GM12878 (cell line): ENCODE measurements around the gene SLC9C1. TPM values are rescaled to one million over a fixed set of nuclear protein-coding genes. Genes with fewer than 3 reads are reported as not detected.

Experiments
- ATAC-seq: fragments of 200-7000 bp; cut with Tn5 transposase; 3 replicates; pipeline ENCODE4 v1.9.1; 2020; ENCODE audit warnings: mild to moderate bottlenecking, moderate library complexity
- BruUV-seq: library from RNA; stranded (reverse); fragments of 400-500 nt; replicated peaks from 2 replicates; lab custom pipeline; 2021; lab: Mats Ljungman, UMichigan
- CTCF ChIA-PET: fragments of 300-600 bp; sonication (Branson Sonifier 250); formaldehyde crosslinking; extraction: SDS; loops from one replicate; lab custom pipeline; 2021; ENCODE audit warnings: inconsistent platforms; lab: Yijun Ruan, JAX
- POLR2A ChIA-PET: fragments of 350-600 bp; formaldehyde crosslinking; extraction: SDS; loops from one replicate; lab custom pipeline; 2021; ENCODE audit warnings: inconsistent platforms; lab: Charles Lee
- RAD21 ChIA-PET: fragments of 300-600 bp; sonication (Branson Sonifier 250); formaldehyde crosslinking; loops from one replicate; lab custom pipeline; 2023; ENCODE audit warnings: antibody characterized with exemption; ENCODE audit not compliant: unreplicated experiment; lab: Charles Lee
- SMC1A ChIA-PET: fragments of 300-600 bp; sonication (Branson Sonifier 250); formaldehyde crosslinking; loops from one replicate; lab custom pipeline; 2023; ENCODE audit not compliant: unreplicated experiment, uncharacterized antibody; lab: Charles Lee
- DNase-seq: peaks from one replicate; pipeline ENCODE4 v3.0.0-alpha.2; 2011; ENCODE audit warnings: low read depth, low spot score
- FAIRE-seq: peaks from 3 replicates; lab custom pipeline; 2011; peaks lifted over from hg19 to GRCh38; lab: Jason Lieb, UNC
- H2AFZ ChIP-seq: 2 replicates; pipeline ENCODE4 v1.6.0; 2011; ENCODE audit warnings: low read depth, low read length, control low read depth; ENCODE audit not compliant: control insufficient read depth
- H3K27ac ChIP-seq: 2 replicates; pipeline ENCODE4 v1.5.1; 2011; ENCODE audit warnings: control low read depth; ENCODE audit not compliant: control insufficient read depth, insufficient read depth
- H3K27me3 ChIP-seq, 2 experiments: replicated peaks in 1 of 2; 2 replicates each; pipeline versions ENCODE4 v1.6.0 to v1.6.1; 2011; ENCODE audit warnings: low read length in 1 of 2; ENCODE audit not compliant: control insufficient read depth in 2 of 2, insufficient read depth in 2 of 2
- H3K36me3 ChIP-seq, 2 experiments: 2 replicates each; pipeline ENCODE4 v1.5.1; 2011; ENCODE audit warnings: low read length in 1 of 2; ENCODE audit not compliant: control insufficient read depth in 2 of 2, insufficient read depth in 2 of 2
- H3K4me1 ChIP-seq: 2 replicates; pipeline ENCODE4 v1.6.1; 2011; ENCODE audit warnings: mild to moderate bottlenecking, low read length, moderate library complexity, mixed read lengths; ENCODE audit not compliant: control insufficient read depth, insufficient read depth
- H3K4me2 ChIP-seq: 2 replicates; pipeline ENCODE4 v1.6.0; 2011; ENCODE audit warnings: control low read depth; ENCODE audit not compliant: control insufficient read depth, insufficient read depth
- H3K4me3 ChIP-seq: fragments of 200-600 bp; sonication (generic); 2 replicates; pipeline ENCODE4 v1.5.1; 2016
- H3K79me2 ChIP-seq: 2 replicates; pipeline ENCODE4 v1.6.0; 2011; ENCODE audit warnings: low read length; ENCODE audit not compliant: control insufficient read depth, insufficient read depth
- H3K9ac ChIP-seq: 2 replicates; pipeline ENCODE4 v1.8.0; 2011; ENCODE audit warnings: low read length, control low read depth, mixed read lengths; ENCODE audit not compliant: control insufficient read depth, insufficient read depth
- H3K9me3 ChIP-seq: replicated peaks from 3 replicates; pipeline ENCODE4 v1.5.1; 2011; ENCODE audit warnings: mild to moderate bottlenecking, low read length; ENCODE audit not compliant: control insufficient read depth, insufficient read depth
- H4K20me1 ChIP-seq: 2 replicates; pipeline ENCODE4 v1.6.0; 2011; ENCODE audit not compliant: control insufficient read depth, insufficient read depth
- BHLHE40 ChIP-seq, 2 experiments: fragments of 450-650 bp in 1 of 2; IDR thresholded peaks; 2 replicates each; pipeline ENCODE4 v1.6.1; 2011 to 2017; ENCODE audit warnings: low read depth in 2 of 2, borderline replicate concordance in 1 of 2, improper control_type of control experiment in 1 of 2, low read length in 1 of 2, mild to moderate bottlenecking in 1 of 2
- EGR1 ChIP-seq, 2 experiments: IDR thresholded peaks; 1 replicate in 1 of 2; 2 replicates in 1 of 2; pipeline ENCODE4 v1.6.1; 2011 to 2012; ENCODE audit warnings: low read depth in 2 of 2, low read length in 2 of 2, borderline replicate concordance in 1 of 2, mild to moderate bottlenecking in 1 of 2, moderate library complexity in 1 of 2
- EP300 ChIP-seq, 2 experiments: fragments of 150-350 bp in 1 of 2; IDR thresholded peaks; 2 replicates each; pipeline ENCODE4 v1.6.1; 2011 to 2012; ENCODE audit warnings: low read depth in 2 of 2, low read length in 2 of 2, borderline replicate concordance in 1 of 2, improper control_type of control experiment in 1 of 2, inconsistent platforms in 1 of 2; ENCODE audit not compliant: control insufficient read depth in 1 of 2
- FOXM1 ChIP-seq: IDR thresholded peaks from 2 replicates; pipeline ENCODE4 v1.6.1; 2012; ENCODE audit warnings: low read depth, mild to moderate bottlenecking, inconsistent platforms, low read length, moderate library complexity
- IRF4 ChIP-seq: IDR thresholded peaks from 2 replicates; pipeline ENCODE4 v1.6.1; 2011; ENCODE audit warnings: low read depth, low read length
- JUNB ChIP-seq: IDR thresholded peaks from 2 replicates; pipeline ENCODE4 v1.6.1; 2016; ENCODE audit warnings: antibody characterized with exemption, mild to moderate bottlenecking
- JUND ChIP-seq: IDR thresholded peaks from 2 replicates; pipeline ENCODE4 v1.6.1; 2012; ENCODE audit warnings: low read depth, mild to moderate bottlenecking, low read length, improper control_type of control experiment, moderate library complexity
- MTA2 ChIP-seq: fragments of 450-650 bp; IDR thresholded peaks from 2 replicates; pipeline ENCODE4 v1.6.1; 2016; ENCODE audit warnings: low read depth, mild to moderate bottlenecking, moderate library complexity
- SIX5 ChIP-seq: IDR thresholded peaks from 2 replicates; pipeline ENCODE4 v1.6.1; 2011; ENCODE audit warnings: mild to moderate bottlenecking, low read depth, low read length, moderate library complexity; ENCODE audit not compliant: severe bottlenecking
- TBL1XR1 ChIP-seq: IDR thresholded peaks from 2 replicates; pipeline ENCODE4 v1.6.1; 2012; ENCODE audit warnings: low read depth, low read length, improper control_type of control experiment
- TCF7 ChIP-seq: IDR thresholded peaks from 2 replicates; pipeline ENCODE4 v1.6.1; 2014; ENCODE audit warnings: antibody characterized with exemption, borderline replicate concordance
- YY1 ChIP-seq: IDR thresholded peaks from 2 replicates; pipeline ENCODE4 v1.6.1; 2011; ENCODE audit warnings: low read depth, mild to moderate bottlenecking, low read length
- WGBS: methylation state at CpG from one replicate; pipeline ENCODE4 v1.1.6; 2016; ENCODE audit warnings: low lambda C conversion rate; ENCODE audit not compliant: insufficient replicate concordance, insufficient coverage; ENCODE audit errors: missing lambda C conversion rate; 5-methylcytosine and 5-hydroxymethylcytosine counted together
- in situ Hi-C: fragments of 300-500 bp; cut with MboI; formaldehyde crosslinking; loops from 9 replicates; pipeline ENCODE4 v1.14.3; 2018; ENCODE audit warnings: mixed read lengths
- intact Hi-C: fragments of 100-400 bp; cut with micrococcal nuclease; formaldehyde crosslinking; loops from one replicate; pipeline ENCODE4 v1.14.2; 2022; ENCODE audit not compliant: unreplicated experiment
- polyA plus RNA-seq, 11 experiments: library from polyadenylated mRNA; depleted of rRNA in 4 of 11; unstranded in 6 of 11; stranded (reverse) in 5 of 11; fragments of >200 nt; fragmentation: Nextera tagmentation in 4 of 11; fragmentation: Illumina TruSeq in 1 of 11; extraction: Ambion mirVana in 4 of 11; extraction: Trizol in 1 of 11; gene quantifications; 1 replicate in 1 of 11; 2 replicates in 10 of 11; pipeline versions ENCODE4 v1.2.1 to v1.2.3, GENCODE V29; 2011 to 2016; ENCODE audit warnings: inconsistent platforms in 2 of 11, missing spikeins in 2 of 11, low read depth in 1 of 11
- total RNA-seq, 4 experiments: library from RNA; depleted of rRNA in 3 of 4; stranded (reverse); fragments of >200 nt in 3 of 4; fragmentation: Illumina TruSeq in 1 of 4; extraction: Trizol in 1 of 4; gene quantifications; 2 replicates each; pipeline versions ENCODE4 v1.2.1 to v1.2.3, GENCODE V29; 2013 to 2021

Gene SLC9C1
- total and polyA plus RNA-seq, 10 of the 15 experiments (the other 5 are each of a cell fraction or from before 2014, with no cell fraction given), result not detected

GRCh38 chr3:112231727-112232126 is 62.3 kb downstream of the SLC9C1 start:
- no peak overlapping the region for H3K9ac ChIP-seq
- H3K4me1 ChIP-seq, result no peaks in the 10 kb centered on the region
- H3K27me3 ChIP-seq, result no peaks in the 10 kb centered on the region
- no peak overlapping the region for H3K27ac ChIP-seq
- H4K20me1 ChIP-seq, result no peaks in the 10 kb centered on the region
- no peak overlapping the region for H3K4me3 ChIP-seq
- FAIRE-seq, result no peak
- intact Hi-C loops (loop anchor here (5.0 kb wide), 1 partner anchor 344 kb away; no protein-coding TSS in a partner anchor), in situ Hi-C loops (no loop called here)
- no peaks in the 10 kb centered on the region for H3K36me3 ChIP-seq
- no peaks in the 10 kb centered on the region for H3K79me2 ChIP-seq
- TF ChIP-seq JUND (no peak), MTA2 (peak; percentile 48; the same call in 1 of the 2 replicates), BHLHE40 (IDR thresholded peaks at IDR 0.05; ENCODE audit: borderline replicate concordance in 1 of 2, low read depth in 2 of 2, low read length in 1 of 2) (peak; percentile 62 to 70; a peak in 3 of 4 replicates), TCF7 (no peak), YY1 (no peak), JUNB (peak; percentile 59; the same call in 1 of the 2 replicates), FOXM1 (0 out of 2 replicates have a peak, but pooled peaks have one; percentile 21), IRF4 (peak; percentile 51; the same call in 1 of the 2 replicates), EP300 (IDR thresholded peaks at IDR 0.05; ENCODE audit: borderline replicate concordance in 1 of 2, control insufficient read depth in 1 of 2, low read depth in 2 of 2, low read length in 2 of 2) (peak in 1 of 2 experiments; percentile 13; a peak in 1 of 4 replicates), TBL1XR1 (no peak), SIX5 (no peak), EGR1 (IDR thresholded peaks at IDR 0.05; ENCODE audit: borderline replicate concordance in 1 of 2, low read depth in 2 of 2, low read length in 2 of 2) (0 out of 3 replicates have a peak, but pooled peaks of 1 of the 2 experiments have one; percentile 11)
- POLR2A ChIA-PET, result no interaction called here
- WGBS, result 7% methylated on average over 3 of the region's 3 CpGs
- no peak overlapping the region; the same call in 1 of the 2 replicates for H2AFZ ChIP-seq
- DNase-seq, result no peak
- no TSS peak for BruUV-seq
- CTCF ChIA-PET, result interaction anchor here (0.7 to 2.0 kb wide), 2 partner anchors 22 to 61 kb away, joined by 3 to 7 read pairs; partner anchors contain the start of gene SLC9C1
- RAD21 ChIA-PET, result interaction anchor here (0.9 to 1.3 kb wide), 2 partner anchors 93 to 117 kb away, joined by 3 read pairs; no protein-coding TSS in a partner anchor
- no peaks in the 10 kb centered on the region for H3K9me3 ChIP-seq
- SMC1A ChIA-PET, result interaction anchor here (1.0 to 1.2 kb wide), 4 partner anchors 9 to 67 kb away, joined by 3 to 5 read pairs (median 3); no protein-coding TSS in a partner anchor
- ATAC-seq, result no peak; the same call in 2 of the 3 replicates
- H3K4me2 ChIP-seq, result peak overlapping the region; percentile 13; the same call in 1 of the 2 replicates
